Suprapubic skin (tissue), 4 donors: Measurements from ENCODE around the gene SMYD3. TPM values are rescaled to one million over a fixed set of nuclear protein-coding genes. Genes with fewer than 3 reads are reported as not detected.

Experiments
- DNase-seq, 2 donors: peaks; one replicate each; pipeline ENCODE4 v3.0.0-alpha.2; 2019; ENCODE audit warnings: low spot score in 2 of 2
- H3K27ac ChIP-seq: fragments of 200-600 bp; sonication (generic); one replicate; pipeline ENCODE4 v1.5.1; 2019
- H3K27me3 ChIP-seq: fragments of 200-600 bp; sonication (generic); one replicate; pipeline ENCODE4 v1.5.1; 2019
- H3K36me3 ChIP-seq: fragments of 200-600 bp; sonication (generic); one replicate; pipeline ENCODE4 v1.5.1; 2019
- H3K4me1 ChIP-seq: fragments of 200-600 bp; sonication (generic); one replicate; pipeline ENCODE4 v1.5.1; 2019
- H3K4me3 ChIP-seq: fragments of 200-600 bp; sonication (generic); one replicate; pipeline ENCODE4 v1.5.1; 2019; ENCODE audit warnings: mild to moderate bottlenecking
- H3K9me3 ChIP-seq: fragments of 200-600 bp; sonication (generic); one replicate; pipeline ENCODE4 v1.5.1; 2019
- EP300 ChIP-seq: sonication (generic); formaldehyde crosslinking; IDR thresholded peaks from one replicate; pipeline ENCODE4 v1.6.1; 2017; ENCODE audit warnings: antibody characterized with exemption
- POLR2A ChIP-seq, 2 donors: fragments of 450-650 bp; IDR thresholded peaks; one replicate each; pipeline ENCODE4 v1.6.1; 2017; ENCODE audit warnings: antibody characterized with exemption in 2 of 2, mild to moderate bottlenecking in 2 of 2, moderate library complexity in 2 of 2
- POLR2AphosphoS5 ChIP-seq, 3 donors: sonication (generic); formaldehyde crosslinking; IDR thresholded peaks; one replicate each; pipeline ENCODE4 v1.6.1; 2017; ENCODE audit warnings: antibody characterized with exemption in 3 of 3
- WGBS: methylation state at CpG from one replicate; pipeline ENCODE4 v1.1.5; 2018; 5-methylcytosine and 5-hydroxymethylcytosine counted together
- total RNA-seq, 4 donors: library from RNA; depleted of rRNA; stranded (reverse); fragments of >200 nt; gene quantifications; one replicate each; pipeline ENCODE4 v1.1.0, GENCODE V29; 2016
- TF ChIP-seq, protein P1 (sequence below), 2 donors: fragments of 200-600 bp in 1 of 2; fragments of 450-650 bp in 1 of 2; sonication (generic) in 1 of 2; IDR thresholded peaks; one replicate each; pipeline ENCODE4 v1.5.1; 2016 to 2019; ENCODE audit warnings: antibody characterized with exemption in 2 of 2, mild to moderate bottlenecking in 1 of 2, moderate library complexity in 1 of 2

SMYD3 gene
- total RNA-seq, 4 donors from 2014 or later, result 14.5 to 33.6 (median 18.9) TPM

DNA sequence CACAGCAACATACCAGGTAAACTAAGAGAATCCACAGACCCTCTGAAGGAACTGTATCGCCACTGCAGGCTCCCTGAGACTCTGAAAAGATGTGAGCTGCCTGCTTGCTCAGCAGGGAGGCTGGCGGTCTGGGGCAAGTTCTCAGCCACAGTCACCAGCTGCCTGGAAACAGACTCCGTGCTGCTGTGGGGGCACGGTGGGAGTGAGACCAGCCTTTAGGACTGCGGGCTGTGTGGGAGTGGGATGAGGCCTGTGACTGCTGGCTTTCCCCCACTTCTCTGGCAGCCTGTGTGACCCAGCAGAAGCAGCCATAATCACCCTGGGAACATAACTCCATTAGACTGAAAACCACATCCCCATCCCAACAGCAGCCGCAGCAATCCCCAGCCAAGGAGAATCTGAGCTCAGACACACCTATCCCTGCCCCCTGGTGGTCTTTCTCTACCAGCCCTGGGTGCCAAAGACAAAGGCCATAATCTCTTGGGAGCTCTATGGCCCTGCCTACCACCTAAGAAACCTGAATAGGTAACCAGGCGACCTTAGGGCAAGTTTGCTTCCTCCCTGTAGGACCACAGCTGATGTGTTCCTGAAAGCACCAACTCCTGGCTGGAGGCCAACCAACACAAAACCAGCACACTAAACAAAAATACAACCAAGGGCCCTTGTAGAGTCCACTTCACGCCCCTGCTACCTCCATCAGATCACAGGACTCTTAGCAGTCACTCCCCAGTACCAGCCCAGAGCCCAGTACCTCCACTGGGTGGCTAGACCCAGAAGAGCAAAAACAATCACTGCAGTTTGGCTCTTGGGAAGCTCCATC lies 151.5 kb downstream of the SMYD3 start:
- WGBS, result 98% methylated on average over 5 of the region's 8 CpGs
- Histone ChIP-seq H3K36me3 (no peaks in the 10 kb centered on the region), H3K27me3 (no peaks in the 10 kb centered on the region), H3K9me3 (peaks cover 5% of the 10 kb centered on the region), H3K27ac (no peak overlapping the region), H3K4me1 (no peaks in the 10 kb centered on the region), H3K4me3 (no peak overlapping the region)
- no peak for DNase-seq
- TF ChIP-seq POLR2A (IDR thresholded peaks at IDR 0.05) (no peak), POLR2AphosphoS5 (IDR thresholded peaks at IDR 0.05) (no peak), EP300 (no peak)
- TF ChIP-seq, protein P1, sequence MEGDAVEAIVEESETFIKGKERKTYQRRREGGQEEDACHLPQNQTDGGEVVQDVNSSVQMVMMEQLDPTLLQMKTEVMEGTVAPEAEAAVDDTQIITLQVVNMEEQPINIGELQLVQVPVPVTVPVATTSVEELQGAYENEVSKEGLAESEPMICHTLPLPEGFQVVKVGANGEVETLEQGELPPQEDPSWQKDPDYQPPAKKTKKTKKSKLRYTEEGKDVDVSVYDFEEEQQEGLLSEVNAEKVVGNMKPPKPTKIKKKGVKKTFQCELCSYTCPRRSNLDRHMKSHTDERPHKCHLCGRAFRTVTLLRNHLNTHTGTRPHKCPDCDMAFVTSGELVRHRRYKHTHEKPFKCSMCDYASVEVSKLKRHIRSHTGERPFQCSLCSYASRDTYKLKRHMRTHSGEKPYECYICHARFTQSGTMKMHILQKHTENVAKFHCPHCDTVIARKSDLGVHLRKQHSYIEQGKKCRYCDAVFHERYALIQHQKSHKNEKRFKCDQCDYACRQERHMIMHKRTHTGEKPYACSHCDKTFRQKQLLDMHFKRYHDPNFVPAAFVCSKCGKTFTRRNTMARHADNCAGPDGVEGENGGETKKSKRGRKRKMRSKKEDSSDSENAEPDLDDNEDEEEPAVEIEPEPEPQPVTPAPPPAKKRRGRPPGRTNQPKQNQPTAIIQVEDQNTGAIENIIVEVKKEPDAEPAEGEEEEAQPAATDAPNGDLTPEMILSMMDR (IDR thresholded peaks at IDR 0.05), result no peak

DNA sequence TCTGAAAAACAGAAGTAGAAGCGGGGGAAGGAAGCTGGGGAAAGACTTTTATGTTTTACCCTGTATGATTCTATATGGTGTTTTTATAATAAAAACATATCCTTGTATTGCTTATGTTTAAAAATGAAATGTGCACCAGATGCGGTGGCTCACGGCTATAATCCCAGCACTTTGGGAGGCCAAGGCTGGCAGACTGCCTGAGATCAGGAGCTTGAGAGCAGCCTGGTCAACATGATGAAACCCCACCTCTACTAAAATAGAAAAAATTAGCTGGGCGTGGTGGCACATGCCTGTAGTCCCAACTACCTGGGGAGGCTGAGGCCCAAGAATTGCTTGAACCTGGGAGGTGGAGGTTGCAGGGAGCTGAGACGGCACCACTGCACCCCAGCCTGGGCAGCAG lies 155.4 kb downstream of the SMYD3 start:
- Histone ChIP-seq H3K4me3 (no peak overlapping the region), H3K9me3 (no peaks in the 10 kb centered on the region), H3K36me3 (peaks cover 2% of the 10 kb centered on the region), H3K27me3 (no peaks in the 10 kb centered on the region), H3K27ac (no peak overlapping the region), H3K4me1 (no peaks in the 10 kb centered on the region)
- DNase-seq, result no peak
- no peak for TF ChIP-seq EP300
- TF ChIP-seq, protein P1 (IDR thresholded peaks at IDR 0.05), result no peak
- WGBS, result 82% methylated on average over 5 of the region's 5 CpGs

DNA sequence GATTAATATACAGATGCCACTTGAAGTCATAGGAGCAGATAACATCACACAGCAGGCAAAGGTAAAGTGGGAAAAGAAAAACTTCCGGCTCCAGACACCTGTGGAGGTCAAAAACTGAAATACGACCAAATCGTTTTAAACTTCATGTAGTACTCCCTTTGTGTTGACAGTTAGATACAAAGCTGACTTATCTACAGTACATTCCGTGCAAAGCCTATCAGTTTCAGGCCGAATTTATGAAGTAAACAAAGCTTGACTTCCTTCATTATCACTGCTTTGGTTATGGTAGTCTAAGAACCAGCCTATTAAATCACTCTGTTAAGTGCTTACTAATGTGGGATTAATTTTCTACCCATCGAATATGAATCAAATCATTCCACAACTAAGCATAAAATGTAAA lies 156.3 kb downstream of the SMYD3 start:
- TF ChIP-seq, protein P1 (IDR thresholded peaks at IDR 0.05), result no peak
- TF ChIP-seq POLR2AphosphoS5 (IDR thresholded peaks at IDR 0.05), result no peak
- no peak for TF ChIP-seq POLR2A (IDR thresholded peaks at IDR 0.05)
- TF ChIP-seq EP300, result no peak
- H3K27ac ChIP-seq, result no peak overlapping the region
- peaks cover 2% of the 10 kb centered on the region for H3K36me3 ChIP-seq
- H3K4me1 ChIP-seq, result no peaks in the 10 kb centered on the region
- DNase-seq, result no peak
- no peaks in the 10 kb centered on the region for H3K27me3 ChIP-seq
- H3K9me3 ChIP-seq, result no peaks in the 10 kb centered on the region
- whole genome bisulfite sequencing, result 86% methylated on average over 6 of the region's 6 CpGs
- no peak overlapping the region for H3K4me3 ChIP-seq

DNA sequence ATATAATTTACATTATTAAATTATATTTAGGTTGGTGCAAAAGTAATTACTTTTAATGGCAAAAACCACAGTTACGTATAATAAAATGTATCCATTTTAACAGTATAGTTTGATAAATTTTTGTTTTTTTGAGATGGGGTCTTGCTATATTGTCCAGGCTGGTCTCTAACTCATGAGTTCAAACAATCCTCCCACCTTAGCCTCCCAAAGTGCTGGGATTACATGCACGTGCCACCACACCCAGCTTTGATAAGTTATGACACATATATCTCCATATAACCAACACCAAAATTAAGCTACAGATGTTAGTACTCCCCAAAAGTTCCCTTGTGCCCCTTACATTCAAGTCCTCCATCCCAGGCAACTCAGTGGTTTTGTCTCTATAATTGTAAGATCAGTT lies 163.1 kb downstream of the SMYD3 start:
- DNase-seq, result no peak
- Histone ChIP-seq H3K9me3 (no peaks in the 10 kb centered on the region), H3K27ac (no peak overlapping the region), H3K27me3 (no peaks in the 10 kb centered on the region), H3K36me3 (no peaks in the 10 kb centered on the region), H3K4me3 (no peak overlapping the region), H3K4me1 (no peaks in the 10 kb centered on the region)
- TF ChIP-seq, protein P1 (IDR thresholded peaks at IDR 0.05), result no peak
- TF ChIP-seq POLR2A (IDR thresholded peaks at IDR 0.05), result no peak
- no peak for TF ChIP-seq POLR2AphosphoS5 (IDR thresholded peaks at IDR 0.05)
- TF ChIP-seq EP300, result no peak
- 96% methylated on average over 2 of the region's 2 CpGs for WGBS

DNA sequence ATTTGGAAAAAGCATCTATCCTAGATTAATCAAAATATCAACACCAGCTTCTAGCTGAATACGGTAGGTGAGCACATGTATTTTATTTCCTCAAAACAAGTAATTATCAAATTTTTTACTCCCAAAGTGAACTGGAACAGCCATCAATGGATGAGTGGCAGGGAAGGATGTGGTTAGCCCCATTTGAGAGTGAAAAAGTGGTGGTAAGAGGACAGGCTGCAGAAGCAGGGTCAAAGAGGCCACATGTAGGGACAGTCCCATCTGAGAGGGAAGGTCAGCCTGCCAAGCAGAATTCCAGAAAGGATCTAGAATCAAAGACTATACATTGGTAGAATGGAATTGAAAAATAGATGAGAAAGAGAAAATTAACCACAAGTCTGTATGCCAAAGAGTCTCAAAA lies 163.8 kb downstream of the SMYD3 start:
- 76% methylated on average over 1 of the region's 1 CpG for WGBS
- no peak overlapping the region for H3K4me3 ChIP-seq
- TF ChIP-seq POLR2AphosphoS5 (IDR thresholded peaks at IDR 0.05) (no peak), EP300 (no peak)

More for the DNA sequence above, 163.8 kb downstream of the SMYD3 start:
- Histone ChIP-seq H3K27ac (no peak overlapping the region), H3K9me3 (no peaks in the 10 kb centered on the region), H3K4me1 (no peaks in the 10 kb centered on the region), H3K36me3 (no peaks in the 10 kb centered on the region), H3K27me3 (no peaks in the 10 kb centered on the region)
- no peak for DNase-seq
